ENCODE results near the gene RNASE8. TPM values are rescaled to one million over a fixed set of nuclear protein-coding genes. Genes with fewer than 3 reads are reported as not detected.
"Not testable (repeated sequence)": the region's sequence is repeated elsewhere in the genome, so short reads cannot be mapped to it uniquely, and the experiment has no call there.

RNASE8 gene
- total RNA-seq, 1 donor from 2014 or later, result not detected

- Histone ChIP-seq H3K4me3 (ENCODE audit: low read length in 3 of 3) (peak overlapping the region; percentile 10 to 62 (median 36)), H3K4me1 (ENCODE audit: control insufficient read depth in 3 of 3, insufficient read depth in 3 of 3, low read length in 3 of 3) (peaks cover 51 to 78% (median 68%) of the 10 kb centered on the region in 3 donors), H3K36me3 (ENCODE audit: control insufficient read depth in 3 of 3, insufficient read depth in 3 of 3, low read length in 3 of 3) (no peaks in the 10 kb centered on the region), H3K27ac (ENCODE audit: low read depth, low read length) (peak overlapping the region; percentile 82), H3K9me3 (ENCODE audit: control insufficient read depth in 3 of 3, low read length in 3 of 3) (no peaks in the 10 kb centered on the region), H3K9ac (ENCODE audit: low read depth in 1 of 3, low read length in 3 of 3) (peak overlapping the region; percentile 17 to 77 (median 76)), H3K27me3 (ENCODE audit: control insufficient read depth in 3 of 3, insufficient read depth in 3 of 3, low read length in 3 of 3) (no peaks in the 10 kb centered on the region)
Measured at GRCh38 chr14:21039585-21040369, 17.8 kb upstream of the RNASE8 start.

- Histone ChIP-seq H3K9ac (ENCODE audit: low read depth in 1 of 3, low read length in 3 of 3) (no peak overlapping the region), H3K4me3 (ENCODE audit: low read length in 3 of 3) (no peak overlapping the region), H3K4me1 (ENCODE audit: control insufficient read depth in 3 of 3, insufficient read depth in 3 of 3, low read length in 3 of 3) (peaks cover 50 to 78% (median 68%) of the 10 kb centered on the region in 3 donors), H3K9me3 (ENCODE audit: control insufficient read depth in 3 of 3, low read length in 3 of 3) (no peaks in the 10 kb centered on the region), H3K27ac (ENCODE audit: low read depth, low read length) (no peak overlapping the region), H3K27me3 (ENCODE audit: control insufficient read depth in 3 of 3, insufficient read depth in 3 of 3, low read length in 3 of 3) (no peaks in the 10 kb centered on the region), H3K36me3 (ENCODE audit: control insufficient read depth in 3 of 3, insufficient read depth in 3 of 3, low read length in 3 of 3) (no peaks in the 10 kb centered on the region)
Measured at GRCh38 chr14:21040370-21040925, 17.2 kb upstream of the RNASE8 start.

GRCh38 chr14:21040941-21041340 is 16.7 kb upstream of the RNASE8 start:
- not testable (repeated sequence) for H3K36me3 ChIP-seq (ENCODE audit: control insufficient read depth in 3 of 3, insufficient read depth in 3 of 3, low read length in 3 of 3); H3K27me3 ChIP-seq (ENCODE audit: control insufficient read depth in 3 of 3, insufficient read depth in 3 of 3, low read length in 3 of 3); H3K27ac ChIP-seq (ENCODE audit: low read depth, low read length); H3K9ac ChIP-seq (ENCODE audit: low read depth in 1 of 3, low read length in 3 of 3); H3K9me3 ChIP-seq (ENCODE audit: control insufficient read depth in 3 of 3, low read length in 3 of 3); H3K4me3 ChIP-seq (ENCODE audit: low read length in 3 of 3)
- H3K4me1 ChIP-seq (ENCODE audit: control insufficient read depth in 3 of 3, insufficient read depth in 3 of 3, low read length in 3 of 3), result peaks cover 50 to 78% (median 68%) of the 10 kb centered on the region in 3 donors

- Histone ChIP-seq H3K9ac (ENCODE audit: low read depth in 1 of 3, low read length in 3 of 3) (peak within 1 kb of the TSS; percentile 27 to 52 (median 41)), H3K4me1 (ENCODE audit: control insufficient read depth in 3 of 3, insufficient read depth in 3 of 3, low read length in 3 of 3) (peaks cover 50 to 74% (median 65%) of the 10 kb centered on the region in 3 donors), H3K9me3 (ENCODE audit: control insufficient read depth in 3 of 3, low read length in 3 of 3) (no peaks in the 10 kb centered on the region), H3K27ac (ENCODE audit: low read depth, low read length) (peak within 1 kb of the TSS; percentile 11), H3K36me3 (ENCODE audit: control insufficient read depth in 3 of 3, insufficient read depth in 3 of 3, low read length in 3 of 3) (no peaks in the 10 kb centered on the region), H3K27me3 (ENCODE audit: control insufficient read depth in 3 of 3, insufficient read depth in 3 of 3, low read length in 3 of 3) (no peaks in the 10 kb centered on the region), H3K4me3 (ENCODE audit: low read length in 3 of 3) (no peak within 1 kb of the TSS)
Measured at GRCh38 chr14:21041676-21042433, 15.8 kb upstream of the RNASE8 start, which contains the start of gene RNASE7. TSS of gene RNASE7 (plus strand) at chr14:21042362. CDS start at chr14:21042993, 631 bp downstream.

- H3K36me3 ChIP-seq (ENCODE audit: control insufficient read depth in 3 of 3, insufficient read depth in 3 of 3, low read length in 3 of 3), result no peaks in the 10 kb centered on the region
- H3K4me1 ChIP-seq (ENCODE audit: control insufficient read depth in 3 of 3, insufficient read depth in 3 of 3, low read length in 3 of 3), result peaks cover 48 to 73% (median 62%) of the 10 kb centered on the region in 3 donors
- no peak overlapping the region for H3K4me3 ChIP-seq (ENCODE audit: low read length in 3 of 3)
- no peaks in the 10 kb centered on the region for H3K27me3 ChIP-seq (ENCODE audit: control insufficient read depth in 3 of 3, insufficient read depth in 3 of 3, low read length in 3 of 3)
- H3K9ac ChIP-seq (ENCODE audit: low read depth in 1 of 3, low read length in 3 of 3), result peak overlapping the region in 1 of 3 donors; percentile 41
- no peaks in the 10 kb centered on the region for H3K9me3 ChIP-seq (ENCODE audit: control insufficient read depth in 3 of 3, low read length in 3 of 3)
- peak overlapping the region; percentile 11 for H3K27ac ChIP-seq (ENCODE audit: low read depth, low read length)
Measured at GRCh38 chr14:21042918-21043317, 14.7 kb upstream of the RNASE8 start.

- peaks cover 43 to 73% (median 57%) of the 10 kb centered on the region in 3 donors for H3K4me1 ChIP-seq (ENCODE audit: control insufficient read depth in 3 of 3, insufficient read depth in 3 of 3, low read length in 3 of 3)
- no peaks in the 10 kb centered on the region for H3K27me3 ChIP-seq (ENCODE audit: control insufficient read depth in 3 of 3, insufficient read depth in 3 of 3, low read length in 3 of 3)
- no peaks in the 10 kb centered on the region for H3K36me3 ChIP-seq (ENCODE audit: control insufficient read depth in 3 of 3, insufficient read depth in 3 of 3, low read length in 3 of 3)
- peak overlapping the region; percentile 48 for H3K27ac ChIP-seq (ENCODE audit: low read depth, low read length)
- peak overlapping the region in 2 of 3 donors; percentile 3 to 41 for H3K9ac ChIP-seq (ENCODE audit: low read depth in 1 of 3, low read length in 3 of 3)
- H3K4me3 ChIP-seq (ENCODE audit: low read length in 3 of 3), result peak overlapping the region in 1 of 3 donors; percentile 57
- H3K9me3 ChIP-seq (ENCODE audit: control insufficient read depth in 3 of 3, low read length in 3 of 3), result no peaks in the 10 kb centered on the region
Measured at GRCh38 chr14:21043387-21043973, 14.1 kb upstream of the RNASE8 start.

- peak overlapping the region in 1 of 3 donors; percentile 24 for H3K9ac ChIP-seq (ENCODE audit: low read depth in 1 of 3, low read length in 3 of 3)
- no peaks in the 10 kb centered on the region for H3K27me3 ChIP-seq (ENCODE audit: control insufficient read depth in 3 of 3, insufficient read depth in 3 of 3, low read length in 3 of 3)
- no peaks in the 10 kb centered on the region for H3K36me3 ChIP-seq (ENCODE audit: control insufficient read depth in 3 of 3, insufficient read depth in 3 of 3, low read length in 3 of 3)
- H3K27ac ChIP-seq (ENCODE audit: low read depth, low read length), result peak overlapping the region; percentile 48
- peak overlapping the region in 1 of 3 donors; percentile 32 for H3K4me3 ChIP-seq (ENCODE audit: low read length in 3 of 3)
- H3K9me3 ChIP-seq (ENCODE audit: control insufficient read depth in 3 of 3, low read length in 3 of 3), result no peaks in the 10 kb centered on the region
- H3K4me1 ChIP-seq (ENCODE audit: control insufficient read depth in 3 of 3, insufficient read depth in 3 of 3, low read length in 3 of 3), result peaks cover 39 to 69% (median 51%) of the 10 kb centered on the region in 3 donors
Measured at GRCh38 chr14:21043974-21044618, 13.5 kb upstream of the RNASE8 start.

GRCh38 chr14:21047378-21047781 is 10.2 kb upstream of the RNASE8 start:
- no peak overlapping the region for H3K4me3 ChIP-seq (ENCODE audit: low read length in 3 of 3)
- no peaks in the 10 kb centered on the region for H3K36me3 ChIP-seq (ENCODE audit: control insufficient read depth in 3 of 3, insufficient read depth in 3 of 3, low read length in 3 of 3)
- no peak overlapping the region for H3K9ac ChIP-seq (ENCODE audit: low read depth in 1 of 3, low read length in 3 of 3)
- no peaks in the 10 kb centered on the region for H3K9me3 ChIP-seq (ENCODE audit: control insufficient read depth in 3 of 3, low read length in 3 of 3)
- no peaks in the 10 kb centered on the region for H3K27me3 ChIP-seq (ENCODE audit: control insufficient read depth in 3 of 3, insufficient read depth in 3 of 3, low read length in 3 of 3)
- peaks cover 28 to 38% (median 31%) of the 10 kb centered on the region in 3 donors for H3K4me1 ChIP-seq (ENCODE audit: control insufficient read depth in 3 of 3, insufficient read depth in 3 of 3, low read length in 3 of 3)
- H3K27ac ChIP-seq (ENCODE audit: low read depth, low read length), result peak overlapping the region; percentile 6

- H3K9ac ChIP-seq (ENCODE audit: low read depth in 1 of 3, low read length in 3 of 3), result no peak overlapping the region
- no peaks in the 10 kb centered on the region for H3K27me3 ChIP-seq (ENCODE audit: control insufficient read depth in 3 of 3, insufficient read depth in 3 of 3, low read length in 3 of 3)
- H3K9me3 ChIP-seq (ENCODE audit: control insufficient read depth in 3 of 3, low read length in 3 of 3), result no peaks in the 10 kb centered on the region
- H3K27ac ChIP-seq (ENCODE audit: low read depth, low read length), result no peak overlapping the region
- peaks cover 17 to 25% (median 18%) of the 10 kb centered on the region in 3 donors for H3K4me1 ChIP-seq (ENCODE audit: control insufficient read depth in 3 of 3, insufficient read depth in 3 of 3, low read length in 3 of 3)
- no peaks in the 10 kb centered on the region for H3K36me3 ChIP-seq (ENCODE audit: control insufficient read depth in 3 of 3, insufficient read depth in 3 of 3, low read length in 3 of 3)
- no peak overlapping the region for H3K4me3 ChIP-seq (ENCODE audit: low read length in 3 of 3)
Measured at GRCh38 chr14:21048638-21049037, 9.0 kb upstream of the RNASE8 start.
